ENCODE data around the gene LHX4.

Gene LHX4

GRCh38 chr1:180278596-180279395 lies 48.7 kb downstream of the LHX4 start:
- no peak for TF ChIP-seq FOXM1 (IDR thresholded peaks at IDR 0.05; ENCODE audit: borderline replicate concordance, low read depth)
- no peak for TF ChIP-seq TCF12 (IDR thresholded peaks at IDR 0.05; ENCODE audit: low read depth)
- no peak for TF ChIP-seq EGR1 (IDR thresholded peaks at IDR 0.05)
- no peak for TF ChIP-seq EP300 (IDR thresholded peaks at IDR 0.05; ENCODE audit: borderline replicate concordance)
- TF ChIP-seq TEAD4 (IDR thresholded peaks at IDR 0.05) = no peak
- TF ChIP-seq REST (IDR thresholded peaks at IDR 0.05; ENCODE audit: low read depth) = no peak
- TF ChIP-seq ZBTB7A (IDR thresholded peaks at IDR 0.05; ENCODE audit: low read depth) = no peak
- TF ChIP-seq USF1 (IDR thresholded peaks at IDR 0.05) = no peak
- TF ChIP-seq CREB1 (IDR thresholded peaks at IDR 0.05; ENCODE audit: low read depth) = no peak
- no peak for TF ChIP-seq CEBPB (IDR thresholded peaks at IDR 0.05)
- no peak for TF ChIP-seq MAX (IDR thresholded peaks at IDR 0.05)
- TF ChIP-seq RAD21 (IDR thresholded peaks at IDR 0.05; ENCODE audit: low read depth) = no peak
- TF ChIP-seq NFIC (IDR thresholded peaks at IDR 0.05) = no peak
- TF ChIP-seq YY1 (IDR thresholded peaks at IDR 0.05; ENCODE audit: low read depth) = no peak
- no peak for TF ChIP-seq TAF1 (IDR thresholded peaks at IDR 0.05; ENCODE audit: low read depth)

- TF ChIP-seq CREB1 (IDR thresholded peaks at IDR 0.05; ENCODE audit: low read depth) (no peak), USF1 (IDR thresholded peaks at IDR 0.05) (no peak), CEBPB (IDR thresholded peaks at IDR 0.05) (no peak), YY1 (IDR thresholded peaks at IDR 0.05; ENCODE audit: low read depth) (no peak), TEAD4 (IDR thresholded peaks at IDR 0.05) (no peak), FOXM1 (IDR thresholded peaks at IDR 0.05; ENCODE audit: borderline replicate concordance, low read depth) (no peak), EGR1 (IDR thresholded peaks at IDR 0.05) (no peak), NFIC (IDR thresholded peaks at IDR 0.05) (no peak), ZBTB7A (IDR thresholded peaks at IDR 0.05; ENCODE audit: low read depth) (no peak), REST (IDR thresholded peaks at IDR 0.05; ENCODE audit: low read depth) (no peak), EP300 (IDR thresholded peaks at IDR 0.05; ENCODE audit: borderline replicate concordance) (no peak), MAX (IDR thresholded peaks at IDR 0.05) (no peak), TAF1 (IDR thresholded peaks at IDR 0.05; ENCODE audit: low read depth) (no peak)
These were observed 49.6 kb downstream of the LHX4 start for GRCh38 chr1:180279651-180280050.

GRCh38 chr1:180280617-180281016 lies 50.6 kb downstream of the LHX4 start:
- no peak for TF ChIP-seq RAD21 (IDR thresholded peaks at IDR 0.05; ENCODE audit: low read depth)
- TF ChIP-seq TAF1 (IDR thresholded peaks at IDR 0.05; ENCODE audit: low read depth) = no peak
- no peak for TF ChIP-seq TCF12 (IDR thresholded peaks at IDR 0.05; ENCODE audit: low read depth)

- no peak for TF ChIP-seq ZBTB7A (IDR thresholded peaks at IDR 0.05; ENCODE audit: low read depth)
- TF ChIP-seq FOXM1 (IDR thresholded peaks at IDR 0.05; ENCODE audit: borderline replicate concordance, low read depth) = no peak
- TF ChIP-seq CEBPB (IDR thresholded peaks at IDR 0.05) = no peak
- TF ChIP-seq YY1 (IDR thresholded peaks at IDR 0.05; ENCODE audit: low read depth) = no peak
- TF ChIP-seq TCF12 (IDR thresholded peaks at IDR 0.05; ENCODE audit: low read depth) = no peak
- no peak for TF ChIP-seq EGR1 (IDR thresholded peaks at IDR 0.05)
- no peak for TF ChIP-seq TAF1 (IDR thresholded peaks at IDR 0.05; ENCODE audit: low read depth)
- no peak for TF ChIP-seq NFIC (IDR thresholded peaks at IDR 0.05)
- TF ChIP-seq CREB1 (IDR thresholded peaks at IDR 0.05; ENCODE audit: low read depth) = no peak
- no peak for TF ChIP-seq TEAD4 (IDR thresholded peaks at IDR 0.05)
- no peak for TF ChIP-seq REST (IDR thresholded peaks at IDR 0.05; ENCODE audit: low read depth)
- no peak for TF ChIP-seq USF1 (IDR thresholded peaks at IDR 0.05)
These were observed 51.4 kb downstream of the LHX4 start for GRCh38 chr1:180281490-180281889.

Data from Ishikawa (cell line).